Stimulated activated CD4-positive, alpha-beta T cell treated with anti-CD3 and anti-CD28 coated beads, Interleukin-1b, Interleukin-23, amount 100 ng/mL, for 1 hour (primary cell): ENCODE results near the gene LEMD3.

Source experiments
- DNase-seq, 2 donors: peaks; one replicate each; pipeline ENCODE4 v3.0.0-alpha.2; 2020; ENCODE audit warnings: low read depth in 2 of 2

LEMD3 gene

GRCh38 chr12:65208125-65208524, 38.7 kb downstream of the LEMD3 start:
- no peak for DNase-seq

- no peak for DNase-seq
Measured at GRCh38 chr12:65208964-65209654, 39.7 kb downstream of the LEMD3 start.

- no peak for DNase-seq
Measured at GRCh38 chr12:65209655-65210043, 40.3 kb downstream of the LEMD3 start.

GRCh38 chr12:65217086-65217485, 47.7 kb downstream of the LEMD3 start:
- DNase-seq = no peak

GRCh38 chr12:65220761-65221160, 51.4 kb downstream of the LEMD3 start:
- DNase-seq = no peak

- DNase-seq = no peak
Measured at GRCh38 chr12:65229441-65229840, 60.1 kb downstream of the LEMD3 start.

- DNase-seq = no peak
Measured at GRCh38 chr12:65232476-65233077, 63.2 kb downstream of the LEMD3 start.

GRCh38 chr12:65237153-65237552, 67.8 kb downstream of the LEMD3 start:
- no peak for DNase-seq

- DNase-seq = no peak
Measured at GRCh38 chr12:65238609-65239008, 69.2 kb downstream of the LEMD3 start.

- DNase-seq = no peak
Measured at GRCh38 chr12:65248656-65249633, 79.6 kb downstream of the LEMD3 start.

GRCh38 chr12:65252515-65252914, 83.1 kb downstream of the LEMD3 start:
- no peak for DNase-seq

GRCh38 chr12:65257986-65258385, 88.6 kb downstream of the LEMD3 start:
- no peak for DNase-seq

- DNase-seq = no peak
Measured at GRCh38 chr12:65259501-65259900, 90.1 kb downstream of the LEMD3 start.

GRCh38 chr12:65263777-65264176, 94.4 kb downstream of the LEMD3 start:
- DNase-seq = no peak

- no peak for DNase-seq
Measured at GRCh38 chr12:65266408-65266807, 97.0 kb downstream of the LEMD3 start.

GRCh38 chr12:65269603-65270002, 100.2 kb downstream of the LEMD3 start:
- DNase-seq = no peak

- no peak for DNase-seq
Measured at GRCh38 chr12:65274602-65275272, 105.4 kb downstream of the LEMD3 start.

GRCh38 chr12:65275627-65276026, 106.2 kb downstream of the LEMD3 start:
- no peak for DNase-seq

GRCh38 chr12:65276916-65277530, 107.6 kb downstream of the LEMD3 start:
- DNase-seq = no peak

GRCh38 chr12:65277994-65278575, 108.7 kb downstream of the LEMD3 start:
- DNase-seq = no peak
